ENCODE results near the gene TFF1.

Gene TFF1

DNA sequence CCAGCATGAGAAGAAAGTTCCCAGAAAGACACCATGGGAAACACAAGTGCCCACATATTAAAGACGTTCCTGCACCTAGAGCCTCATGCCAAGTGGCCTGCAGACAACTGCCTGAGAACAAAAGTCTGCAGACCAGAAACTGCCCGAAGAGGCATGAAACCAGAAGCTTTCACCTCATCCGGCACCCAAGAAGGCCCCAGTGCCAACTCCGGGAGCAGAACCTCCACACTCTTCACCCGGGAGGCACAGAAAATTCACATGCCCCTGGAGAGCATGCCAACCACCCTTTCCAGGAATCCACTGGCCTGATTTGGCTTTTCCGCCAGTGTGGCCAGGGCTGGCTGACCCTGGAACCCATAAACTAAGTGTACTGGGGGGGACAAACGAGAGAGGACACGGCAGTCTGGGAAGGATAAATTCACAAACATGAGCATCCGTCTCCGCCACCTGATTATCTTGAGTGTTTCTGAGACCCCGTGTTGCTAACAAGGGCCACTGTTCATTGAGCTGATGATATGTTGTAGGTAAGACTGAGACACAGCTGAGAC lies 22.3 kb downstream of the TFF1 start:
- DNase-seq (ENCODE audit: low spot score) = no peak

DNA sequence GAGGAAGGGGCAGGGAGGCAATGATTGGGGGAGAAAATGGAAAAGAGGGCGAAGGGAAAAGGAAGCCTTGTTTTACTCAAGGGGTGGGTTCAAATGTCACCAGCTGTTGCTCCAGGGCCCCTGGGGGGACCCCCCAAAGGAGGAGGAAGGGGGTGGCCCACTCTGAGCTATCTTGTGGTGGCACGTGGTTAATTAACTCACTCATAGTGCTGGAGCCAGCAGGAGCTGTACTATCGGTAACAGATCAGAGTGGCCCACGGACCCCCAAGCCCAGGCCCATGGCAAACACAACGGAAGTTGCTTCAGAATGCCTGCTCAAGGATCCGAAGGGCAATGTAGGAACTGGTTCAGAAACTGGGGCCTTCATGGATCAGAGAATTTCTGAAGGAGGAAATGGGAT lies 22.8 kb downstream of the TFF1 start:
- DNase-seq (ENCODE audit: low spot score) = no peak

DNA sequence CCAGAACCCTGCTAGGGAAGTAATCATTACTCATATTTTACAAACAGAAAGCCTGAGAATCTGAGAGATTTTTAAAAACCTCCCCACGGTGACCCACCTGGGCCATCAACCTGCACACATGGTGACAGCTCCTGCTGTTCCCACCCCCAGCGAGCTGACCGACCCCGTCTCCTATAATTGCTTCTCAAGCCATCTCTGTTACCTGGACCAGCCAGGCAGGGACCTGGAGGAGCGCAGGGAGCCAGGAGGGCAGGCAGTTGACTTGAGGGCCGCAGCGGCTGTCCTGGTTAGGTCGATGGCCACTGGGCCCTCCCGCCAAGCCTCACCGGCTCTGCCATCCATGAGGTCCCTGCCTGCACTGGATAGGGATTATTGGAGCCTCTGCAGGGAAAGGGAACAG lies 23.2 kb downstream of the TFF1 start:
- no peak for DNase-seq (ENCODE audit: low spot score)

DNA sequence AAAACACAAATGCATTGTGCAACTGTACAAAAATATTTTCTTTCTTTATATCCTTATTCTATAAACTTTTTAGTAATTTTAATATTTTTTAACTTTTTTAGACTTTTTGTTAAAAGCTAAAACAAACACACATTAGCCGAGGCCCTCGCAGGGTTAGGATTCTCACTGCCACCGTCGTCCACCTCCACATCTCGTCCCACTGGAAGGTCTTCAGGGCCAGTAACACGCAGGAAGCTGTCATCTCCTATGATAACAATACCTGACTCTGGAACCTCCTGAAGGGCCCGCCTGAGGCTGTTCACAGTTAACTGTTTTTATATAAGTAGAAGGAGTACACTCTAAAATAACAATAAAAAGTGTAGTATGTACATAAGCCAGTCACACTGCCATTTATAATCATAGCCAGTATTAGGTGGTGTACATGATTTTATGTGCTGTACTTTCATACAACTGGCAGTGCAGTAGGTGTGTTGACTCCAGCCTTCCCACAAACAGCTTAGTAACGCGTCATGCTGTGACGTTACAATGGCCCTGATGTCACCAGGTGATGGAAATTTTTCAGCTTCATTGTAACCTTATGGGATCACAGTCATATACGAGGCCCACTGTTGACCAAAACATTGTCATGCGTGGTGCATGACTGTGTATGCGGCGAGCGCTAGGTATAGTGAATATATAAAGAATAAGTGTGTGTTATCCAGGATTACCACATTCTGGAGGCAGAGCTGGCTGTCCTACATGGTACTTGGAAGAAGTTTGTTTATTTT lies 24.4 kb downstream of the TFF1 start:
- DNase-seq (ENCODE audit: low spot score) = no peak

DNA sequence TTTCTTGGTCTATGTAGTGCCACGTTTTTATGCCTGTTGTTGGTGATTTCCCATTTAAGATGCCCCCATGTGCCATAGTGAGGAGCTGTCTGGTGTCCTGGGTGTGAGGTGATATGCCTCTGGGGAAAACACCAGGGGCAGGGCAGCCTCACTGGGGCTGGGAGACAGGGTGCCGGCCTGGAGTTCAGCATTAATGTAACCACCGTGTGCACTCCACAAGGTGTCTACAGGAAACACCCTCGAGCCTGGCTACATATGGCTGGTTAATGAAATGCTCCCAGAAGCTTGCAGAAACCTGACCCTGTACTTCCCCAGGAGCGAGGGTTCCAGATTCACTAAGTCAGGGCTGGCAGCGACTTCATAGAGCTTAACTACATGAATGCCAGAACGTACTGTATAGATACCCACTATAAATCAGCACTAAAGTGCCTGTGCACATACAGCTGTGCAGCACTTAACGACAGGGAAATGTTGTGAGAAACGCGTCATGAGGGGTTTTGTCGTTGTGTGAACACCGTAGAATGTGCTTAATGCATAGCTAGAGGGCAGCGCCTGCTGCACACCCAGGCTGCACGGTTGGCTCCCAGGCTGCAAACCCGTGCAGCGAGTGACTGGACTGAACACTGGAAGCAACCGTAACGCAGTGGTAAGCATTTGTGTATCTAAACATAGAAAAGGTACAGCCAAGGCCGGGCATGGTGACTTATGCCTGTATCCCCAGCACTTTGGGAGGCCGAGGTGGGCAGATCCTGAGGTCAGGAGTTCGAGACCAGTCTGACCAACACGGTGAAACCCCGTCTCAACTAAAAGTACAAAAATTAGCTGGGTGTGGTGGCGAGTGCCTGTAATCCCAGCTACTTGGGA lies 25.9 kb downstream of the TFF1 start:
- DNase-seq (ENCODE audit: low spot score) = no peak

DNA sequence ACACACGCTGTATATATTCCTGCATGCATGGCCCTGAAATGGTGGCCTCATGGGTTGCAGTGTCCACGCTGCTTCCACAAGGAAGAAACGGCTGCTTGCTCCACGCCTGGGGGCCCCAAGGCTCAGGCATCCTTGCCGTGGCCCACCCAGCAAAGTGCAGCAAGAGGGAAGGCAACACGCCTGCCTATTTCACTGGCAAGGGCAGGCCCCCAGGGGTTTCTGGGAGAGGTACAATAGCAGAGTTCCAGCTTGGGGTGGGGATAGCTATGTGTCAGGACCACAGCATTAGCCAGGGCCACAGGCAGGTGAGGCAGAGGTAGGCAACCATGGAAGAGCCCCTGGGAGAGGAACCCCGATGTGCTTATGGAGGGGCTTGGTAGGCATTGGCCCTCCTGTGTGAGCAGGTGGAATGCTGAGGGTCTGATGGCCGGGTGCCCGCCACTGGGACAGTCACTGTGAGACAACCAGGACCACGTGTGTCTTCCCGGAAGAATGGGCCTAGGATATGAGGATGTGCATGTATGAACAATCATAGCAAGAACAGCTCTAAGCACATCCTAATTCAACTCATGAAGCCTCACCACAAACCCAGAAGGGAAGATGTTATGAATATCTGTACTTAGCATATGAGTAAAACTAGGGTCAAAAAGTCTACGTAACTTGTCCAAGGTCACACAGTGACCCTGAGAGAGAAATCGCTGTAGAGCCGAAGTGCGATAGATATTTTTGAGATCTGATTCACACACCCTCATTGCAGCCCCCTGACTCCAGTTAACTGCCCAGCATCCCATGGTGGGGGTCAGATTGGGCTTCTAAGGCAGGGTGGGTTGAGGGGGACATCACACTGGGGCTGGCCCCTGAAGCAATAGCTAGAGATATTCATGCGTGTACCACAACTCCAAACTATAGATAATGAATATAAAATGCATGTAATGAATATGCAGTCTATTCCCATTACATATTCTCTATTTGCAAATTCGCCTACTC lies 27.3 kb downstream of the TFF1 start:
- no peak for DNase-seq (ENCODE audit: low spot score)

DNA sequence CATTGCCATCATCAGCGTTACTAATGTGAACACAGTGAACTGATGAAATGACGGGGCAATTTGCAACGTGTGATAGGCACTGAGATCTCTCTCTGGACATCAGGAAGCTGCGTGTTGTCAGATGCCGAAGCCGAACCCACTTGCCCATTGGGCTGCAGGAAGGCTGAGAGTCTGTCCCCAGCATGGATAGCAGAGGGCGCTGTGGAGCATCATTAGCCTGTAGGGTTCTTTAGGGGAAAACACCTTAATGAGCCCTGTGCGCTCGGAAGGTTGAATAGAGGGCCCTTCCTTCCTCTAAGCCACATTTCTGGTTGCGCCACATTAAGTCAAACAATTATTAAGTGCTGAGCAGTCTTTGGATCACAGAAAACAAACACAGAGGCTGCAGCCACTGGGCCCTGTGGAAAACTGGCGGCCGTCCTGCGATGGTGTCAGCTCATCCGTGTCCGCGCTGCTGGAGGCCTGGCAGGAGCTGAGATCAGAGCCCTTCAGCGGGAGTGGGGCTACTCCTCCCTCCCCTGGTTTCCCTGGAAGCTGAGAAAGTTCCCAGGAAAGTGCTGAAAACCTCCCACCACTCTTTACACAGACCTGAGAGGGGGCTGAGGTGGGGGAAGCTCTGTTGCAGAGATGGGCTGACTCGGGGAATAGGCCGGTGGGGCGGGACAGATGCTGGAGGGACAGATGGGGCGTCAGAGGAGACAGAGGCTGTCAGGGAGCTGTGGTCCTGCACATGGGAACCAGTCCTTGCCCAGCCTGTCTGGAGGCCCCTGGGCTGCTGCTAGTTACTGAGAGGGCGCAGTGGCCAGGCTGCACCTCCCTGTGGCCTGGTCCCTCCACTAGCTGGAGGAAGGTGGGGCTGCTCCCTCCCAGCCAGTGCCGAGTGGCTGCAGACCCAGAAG lies 28.3 kb downstream of the TFF1 start:
- DNase-seq (ENCODE audit: low spot score) = peak; percentile 75

DNA sequence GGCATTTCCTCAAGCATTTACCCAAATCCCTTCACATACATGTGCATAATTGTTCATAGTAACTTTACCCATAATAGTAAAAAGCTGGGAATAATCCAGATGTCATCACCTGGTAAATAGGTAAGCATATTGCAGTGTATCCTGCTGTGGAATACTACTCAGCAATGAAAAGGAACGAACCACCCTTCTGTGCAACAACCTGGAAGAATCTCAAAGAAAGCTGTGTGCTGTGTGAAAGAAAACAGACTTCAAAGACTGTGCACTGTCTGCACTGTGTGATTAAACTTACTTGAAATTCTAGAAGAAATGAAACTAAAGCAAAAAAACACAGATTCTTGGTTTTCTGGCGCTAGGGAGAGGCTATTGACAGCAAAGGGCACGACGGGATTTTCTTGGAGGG lies 29.1 kb downstream of the TFF1 start:
- DNase-seq (ENCODE audit: low spot score) = no peak

DNA sequence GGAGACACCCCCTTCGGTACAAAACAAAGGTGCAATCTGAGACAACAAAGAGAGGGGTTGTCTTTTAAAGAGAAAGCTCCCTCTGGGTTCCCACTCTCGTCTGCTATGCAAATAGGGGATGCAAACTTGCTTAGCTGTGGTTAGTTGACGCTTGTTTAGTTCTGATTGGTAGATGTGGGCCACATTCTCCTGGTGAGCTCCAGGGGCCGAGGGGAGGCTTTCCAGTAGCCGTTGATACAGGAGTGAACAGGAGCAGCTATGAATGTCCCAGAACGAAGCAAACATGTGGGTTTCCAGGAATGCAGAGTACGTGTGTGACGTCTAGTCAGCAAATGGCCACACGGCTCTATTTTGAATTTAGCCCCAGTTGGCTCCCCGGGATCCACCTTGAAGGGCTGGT lies 30.3 kb downstream of the TFF1 start:
- no peak for DNase-seq (ENCODE audit: low spot score)

DNA sequence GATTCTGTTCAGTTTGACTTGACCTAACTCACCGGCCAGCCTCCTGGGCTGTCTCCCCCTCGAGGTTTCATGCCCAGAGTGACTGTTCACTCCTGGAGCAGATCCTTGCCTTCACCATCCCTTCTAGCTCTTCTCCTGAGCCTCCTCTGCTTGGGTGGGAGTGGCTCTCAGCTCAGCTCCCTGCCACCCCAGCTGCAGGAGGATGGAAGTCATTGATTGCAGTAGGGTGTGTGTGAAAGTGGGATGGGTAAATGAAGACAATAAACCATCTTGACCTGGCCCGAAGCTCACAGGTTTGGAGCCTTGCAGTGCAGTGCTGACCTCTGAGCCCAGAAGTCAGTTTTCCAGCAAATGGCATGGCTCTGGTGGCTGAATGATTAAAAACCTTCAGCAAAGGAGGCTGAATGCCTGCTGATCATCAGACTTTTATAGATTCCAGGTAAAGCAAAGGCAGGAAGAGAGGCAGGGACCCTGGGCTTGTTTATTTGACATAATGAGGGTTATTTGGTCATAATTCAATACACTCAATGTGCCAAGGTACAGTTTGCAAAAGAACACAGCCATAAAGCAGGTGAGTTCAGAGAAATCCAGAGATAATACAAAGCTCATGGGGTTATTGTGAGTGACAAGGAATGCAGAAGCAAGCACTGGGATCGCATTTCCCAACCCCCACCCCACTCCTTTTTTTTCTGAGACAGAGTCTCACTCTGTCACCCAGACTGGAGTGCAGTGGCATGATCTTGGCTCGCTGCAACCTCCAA lies 33.6 kb downstream of the TFF1 start:
- no peak for DNase-seq (ENCODE audit: low spot score)

DNA sequence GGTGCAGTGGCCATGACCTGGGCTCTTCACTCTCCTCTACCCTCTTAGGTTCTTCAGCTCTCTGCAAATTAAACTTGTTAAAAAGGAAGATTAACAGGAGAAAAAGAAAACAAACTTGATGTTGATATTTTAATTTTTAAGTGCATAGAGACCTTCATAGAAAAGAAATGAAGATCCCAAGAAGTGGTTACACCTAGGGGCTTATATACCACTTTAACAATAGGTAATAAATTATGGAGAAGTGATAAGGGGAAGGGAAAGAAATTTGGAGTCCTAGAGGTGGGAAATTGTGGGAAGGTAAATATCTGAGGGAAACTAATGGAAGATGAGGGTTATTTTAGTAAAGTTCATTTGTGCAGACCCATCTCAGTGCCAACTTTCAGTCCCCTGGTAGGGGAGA lies 34.7 kb downstream of the TFF1 start:
- no peak for DNase-seq (ENCODE audit: low spot score)

DNA sequence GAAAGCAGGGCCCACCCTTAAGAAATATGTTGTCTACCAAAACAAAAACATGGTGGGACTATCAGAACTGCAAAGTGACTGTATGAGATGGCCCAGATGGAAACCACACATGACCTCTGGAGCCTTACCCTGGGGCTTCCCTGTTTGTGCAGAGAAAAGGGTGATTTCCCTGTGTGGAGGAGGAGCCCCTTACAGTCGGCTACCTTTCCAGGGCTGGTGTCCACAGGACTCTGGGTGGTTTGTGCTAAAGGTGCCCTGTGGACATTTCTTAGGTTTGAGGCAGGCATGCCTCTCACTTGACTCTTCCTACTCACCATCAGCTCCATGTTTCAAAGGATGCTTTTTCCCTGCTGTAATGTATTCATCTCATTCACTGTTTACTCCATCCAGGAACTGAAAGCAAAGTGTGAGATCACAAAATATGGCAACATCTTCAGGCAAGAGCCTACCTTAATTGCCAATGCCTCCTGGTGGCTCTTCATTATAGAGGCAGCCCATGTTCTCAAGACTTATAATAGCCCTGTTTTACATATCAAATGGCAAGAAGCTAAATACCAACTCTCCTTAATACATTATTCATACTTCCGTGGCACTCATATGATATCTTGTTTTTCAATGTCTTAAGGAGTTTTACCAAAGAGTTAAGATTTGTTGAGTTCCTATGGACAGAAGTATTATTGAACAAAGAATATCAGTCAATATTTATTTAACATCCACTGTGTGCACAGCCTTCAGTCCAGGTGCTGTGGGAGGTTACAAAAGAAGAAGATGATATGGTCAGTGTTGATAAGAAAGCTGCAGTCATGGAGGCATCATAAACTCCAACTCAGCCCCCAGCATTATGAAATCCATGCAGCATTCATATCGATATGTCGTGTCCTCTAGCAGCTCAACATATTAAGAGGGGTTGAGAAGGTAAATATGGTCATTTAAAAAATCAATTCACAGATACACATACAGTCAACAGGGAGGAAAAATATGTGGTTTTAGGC lies 35.7 kb downstream of the TFF1 start:
- no peak for DNase-seq (ENCODE audit: low spot score)

DNA sequence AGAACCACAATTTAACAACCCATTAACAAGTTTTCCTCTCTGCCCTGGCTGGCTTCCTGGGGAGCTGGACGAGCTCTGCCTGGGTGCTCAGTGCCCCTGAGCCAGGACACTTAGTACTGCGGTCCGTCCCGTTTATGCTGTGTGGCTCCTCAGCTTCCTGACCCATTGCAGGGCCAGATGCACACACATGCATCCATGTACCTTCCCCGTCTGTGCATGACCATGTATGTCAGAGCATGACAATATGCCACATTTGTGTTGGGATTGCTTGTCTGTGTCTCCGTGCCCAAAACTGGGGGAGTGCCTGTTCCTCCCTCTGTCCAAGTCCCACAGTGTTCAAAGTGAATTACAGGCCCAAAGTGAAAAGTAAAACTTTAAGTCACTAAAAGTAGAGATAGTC lies 41.4 kb downstream of the TFF1 start:
- no peak for DNase-seq (ENCODE audit: low spot score)

DNA sequence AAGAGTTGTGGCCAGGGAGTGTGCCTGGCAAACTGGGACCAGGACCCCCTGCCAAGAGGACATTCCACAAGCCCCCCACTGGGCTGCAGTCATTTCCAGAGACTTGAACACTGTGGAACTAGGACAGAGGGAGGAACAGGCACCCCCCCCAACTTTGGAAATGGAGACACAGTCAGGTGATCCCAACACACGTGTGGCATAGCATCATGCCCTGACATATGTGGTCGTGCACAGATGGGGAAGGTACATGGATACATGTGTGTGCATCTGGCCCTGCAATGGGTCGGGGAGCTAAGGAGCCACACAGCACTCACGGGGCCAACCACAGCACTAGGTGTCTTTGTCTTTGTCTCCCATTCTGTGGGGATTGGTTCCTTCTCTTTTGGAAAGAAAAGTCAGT lies 44.5 kb downstream of the TFF1 start:
- no peak for DNase-seq (ENCODE audit: low spot score)

DNA sequence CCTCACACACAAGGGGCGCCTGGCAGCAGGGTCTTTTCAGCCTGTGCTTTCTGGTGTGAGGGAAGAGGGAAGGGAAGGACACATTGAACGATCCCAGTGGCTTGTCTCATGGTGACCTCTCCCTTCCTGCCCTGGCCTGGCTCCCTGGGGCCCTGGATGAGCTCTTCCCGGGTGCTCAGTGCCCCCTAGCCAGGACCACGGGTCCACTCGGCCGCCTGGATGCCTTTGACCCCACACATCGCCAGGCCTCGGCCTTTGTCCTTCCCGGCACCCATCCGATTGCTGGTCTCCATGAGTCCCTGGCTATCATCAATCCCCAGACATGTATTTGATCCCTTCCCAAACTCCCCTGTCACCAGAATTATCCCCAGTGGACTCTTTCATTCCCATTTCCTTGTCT lies 45.1 kb downstream of the TFF1 start:
- DNase-seq (ENCODE audit: low spot score) = no peak

DNA sequence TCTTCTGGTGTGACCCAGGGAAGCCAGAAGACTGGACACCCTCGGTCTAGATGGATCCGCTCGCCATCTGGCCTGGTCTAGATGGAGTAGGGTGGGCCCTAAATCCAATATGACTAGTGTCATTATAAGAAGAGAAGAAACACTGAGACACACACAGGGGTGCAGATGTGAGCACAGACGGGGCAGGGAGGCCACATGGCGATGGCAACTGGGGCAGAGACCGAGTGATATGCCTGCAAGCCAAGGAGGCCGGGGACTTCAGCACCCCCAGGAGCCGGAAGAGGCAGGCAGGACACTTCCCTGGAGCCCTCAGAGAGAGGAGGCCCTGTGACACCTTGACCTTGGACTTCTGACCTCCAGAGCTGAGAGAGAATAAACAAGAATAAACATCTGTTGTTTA lies 45.5 kb downstream of the TFF1 start:
- no peak for DNase-seq (ENCODE audit: low spot score)

DNA sequence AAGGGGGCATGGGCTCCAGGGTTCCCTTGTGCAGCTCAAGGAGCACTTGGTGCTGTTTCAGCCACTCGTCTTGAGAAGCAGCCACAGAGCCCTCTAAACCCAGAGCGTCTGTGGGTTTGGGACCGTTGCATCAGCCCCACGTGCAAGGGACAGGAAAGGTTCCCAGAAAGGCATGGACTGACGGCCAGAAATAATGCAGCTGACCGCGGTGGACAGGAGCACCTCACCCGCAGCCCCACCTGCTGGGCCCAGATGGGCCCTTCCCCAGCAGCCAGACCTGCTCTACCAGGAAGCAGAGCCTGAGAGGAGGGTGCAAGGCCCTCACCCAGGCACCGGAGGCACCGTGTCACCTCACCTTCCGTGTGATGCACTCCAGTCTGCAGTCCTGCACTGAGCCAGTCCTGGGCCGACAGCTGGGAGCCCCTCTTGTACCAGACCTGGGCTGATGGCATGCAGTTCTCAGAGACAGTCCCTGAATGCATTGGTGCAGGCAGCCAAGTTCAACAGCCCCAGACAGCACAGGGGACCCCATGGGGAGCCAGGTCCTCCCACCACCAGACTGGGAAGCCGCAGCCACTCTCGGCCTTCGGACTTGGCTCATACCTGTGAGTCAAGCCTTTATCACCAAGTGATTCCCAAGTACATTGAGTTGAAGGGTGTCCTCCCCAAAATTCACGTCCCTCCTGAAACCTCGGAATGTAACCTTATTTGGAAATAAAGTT lies 46.3 kb downstream of the TFF1 start:
- no peak for DNase-seq (ENCODE audit: low spot score)

DNA sequence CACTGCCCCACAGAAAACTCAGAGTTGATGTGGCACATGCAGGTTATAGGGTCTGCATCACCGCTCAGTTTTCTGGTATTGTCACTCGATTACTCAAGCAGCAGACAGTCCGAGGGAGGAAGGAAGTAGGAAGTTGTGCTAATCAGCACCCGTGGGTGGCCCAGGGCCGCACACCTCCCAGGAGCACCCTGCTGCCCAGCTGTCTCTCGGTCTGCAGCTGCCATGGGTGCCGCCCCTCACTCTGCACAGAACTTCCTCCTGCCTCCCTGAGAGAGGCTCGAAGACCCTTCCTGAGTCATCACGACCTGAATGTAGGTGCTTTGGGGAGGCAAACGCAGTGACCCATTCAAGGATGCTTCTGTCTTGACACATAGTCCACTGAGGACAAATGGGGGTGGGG lies 47.0 kb downstream of the TFF1 start:
- no peak for DNase-seq (ENCODE audit: low spot score)

Data from pons (tissue), 1 donor.